ENCODE results near the gene PRUNE2. TPM values are rescaled to one million over a fixed set of nuclear protein-coding genes. Genes with fewer than 3 reads are reported as not detected.

PRUNE2 gene
- polyA plus RNA-seq, 1 donor (not counting 4 experiments of a cell fraction or from before 2014, with no cell fraction given), result 0.41 TPM

DNA sequence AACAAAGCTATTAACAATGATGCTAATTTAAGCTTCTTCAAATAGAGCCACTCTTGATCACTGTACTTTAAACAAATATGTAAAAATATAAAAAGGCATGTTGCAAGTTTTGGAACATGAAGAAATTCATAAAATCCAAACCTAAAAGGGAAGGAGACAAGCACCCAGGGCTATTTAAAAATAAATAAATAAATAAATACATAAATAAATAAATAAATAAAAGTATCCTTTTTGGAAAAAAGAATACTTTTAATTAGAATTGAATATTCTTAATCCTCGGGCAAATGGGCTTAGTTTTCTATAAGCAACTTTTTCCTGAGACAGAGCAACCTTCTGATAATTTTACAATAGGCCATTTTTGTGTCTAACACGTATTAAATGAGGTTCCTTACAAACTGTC, 289.1 kb downstream of the PRUNE2 start:
- H3K4me2 ChIP-seq (ENCODE audit: control insufficient read depth, extremely low read depth, insufficient read depth, low read depth, low read length), result no peak overlapping the region
- H3K27me3 ChIP-seq (ENCODE audit: control insufficient read depth, extremely low read depth, insufficient read depth, low read length), result no peaks in the 10 kb centered on the region
- no peak overlapping the region for H2AFZ ChIP-seq (ENCODE audit: control insufficient read depth, low read length)
- DNase-seq (ENCODE audit: low read depth, low spot score) (no peak), FAIRE-seq (no peak)
- no peaks in the 10 kb centered on the region for H3K79me2 ChIP-seq (ENCODE audit: control insufficient read depth, insufficient read depth, low read length)
- H3K36me3 ChIP-seq (ENCODE audit: control insufficient read depth in 2 of 2, extremely low read depth in 1 of 2, insufficient read depth in 2 of 2, low read length in 2 of 2), result no peaks in the 10 kb centered on the region
- no peaks in the 10 kb centered on the region for H3K9me3 ChIP-seq (ENCODE audit: control insufficient read depth, low read depth, low read length)
- TF ChIP-seq EZH2 (IDR thresholded peaks at IDR 0.05; ENCODE audit: low read length), result no peak
- TF ChIP-seq, protein P1, sequence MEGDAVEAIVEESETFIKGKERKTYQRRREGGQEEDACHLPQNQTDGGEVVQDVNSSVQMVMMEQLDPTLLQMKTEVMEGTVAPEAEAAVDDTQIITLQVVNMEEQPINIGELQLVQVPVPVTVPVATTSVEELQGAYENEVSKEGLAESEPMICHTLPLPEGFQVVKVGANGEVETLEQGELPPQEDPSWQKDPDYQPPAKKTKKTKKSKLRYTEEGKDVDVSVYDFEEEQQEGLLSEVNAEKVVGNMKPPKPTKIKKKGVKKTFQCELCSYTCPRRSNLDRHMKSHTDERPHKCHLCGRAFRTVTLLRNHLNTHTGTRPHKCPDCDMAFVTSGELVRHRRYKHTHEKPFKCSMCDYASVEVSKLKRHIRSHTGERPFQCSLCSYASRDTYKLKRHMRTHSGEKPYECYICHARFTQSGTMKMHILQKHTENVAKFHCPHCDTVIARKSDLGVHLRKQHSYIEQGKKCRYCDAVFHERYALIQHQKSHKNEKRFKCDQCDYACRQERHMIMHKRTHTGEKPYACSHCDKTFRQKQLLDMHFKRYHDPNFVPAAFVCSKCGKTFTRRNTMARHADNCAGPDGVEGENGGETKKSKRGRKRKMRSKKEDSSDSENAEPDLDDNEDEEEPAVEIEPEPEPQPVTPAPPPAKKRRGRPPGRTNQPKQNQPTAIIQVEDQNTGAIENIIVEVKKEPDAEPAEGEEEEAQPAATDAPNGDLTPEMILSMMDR (optimal IDR thresholded peaks at IDR 0.05 in 1 of 3, IDR thresholded peaks at IDR 0.05 in 1 of 3, conservative IDR thresholded peaks at IDR 0.05 in 1 of 3; ENCODE audit: extremely low read depth in 1 of 3, insufficient read depth in 2 of 3, low read length in 3 of 3), result no peak
- no peak overlapping the region for H3K27ac ChIP-seq (ENCODE audit: control insufficient read depth, insufficient read depth, low read length)
- no peaks in the 10 kb centered on the region for H3K4me1 ChIP-seq (ENCODE audit: control insufficient read depth, extremely low read depth, insufficient read depth, low read length)
- H4K20me1 ChIP-seq (ENCODE audit: control insufficient read depth, extremely low read depth, insufficient read depth, low read length), result no peaks in the 10 kb centered on the region
- dilution Hi-C loops (cut with MboI; ENCODE audit: extremely low pct_ligation_motif_present, low sequenced_read_pairs), result no loop called here
- no peak overlapping the region for H3K9ac ChIP-seq (ENCODE audit: control insufficient read depth, extremely low read depth, insufficient read depth, low read length)
- no peak overlapping the region for H3K4me3 ChIP-seq (ENCODE audit: control insufficient read depth in 2 of 3, extremely low read depth in 1 of 3, insufficient read depth in 2 of 3, low read depth in 1 of 3, low read length in 3 of 3)
- no peaks in the 10 kb centered on the region for H3K9me1 ChIP-seq (ENCODE audit: control insufficient read depth, extremely low read depth, insufficient read depth, low read length)

DNA sequence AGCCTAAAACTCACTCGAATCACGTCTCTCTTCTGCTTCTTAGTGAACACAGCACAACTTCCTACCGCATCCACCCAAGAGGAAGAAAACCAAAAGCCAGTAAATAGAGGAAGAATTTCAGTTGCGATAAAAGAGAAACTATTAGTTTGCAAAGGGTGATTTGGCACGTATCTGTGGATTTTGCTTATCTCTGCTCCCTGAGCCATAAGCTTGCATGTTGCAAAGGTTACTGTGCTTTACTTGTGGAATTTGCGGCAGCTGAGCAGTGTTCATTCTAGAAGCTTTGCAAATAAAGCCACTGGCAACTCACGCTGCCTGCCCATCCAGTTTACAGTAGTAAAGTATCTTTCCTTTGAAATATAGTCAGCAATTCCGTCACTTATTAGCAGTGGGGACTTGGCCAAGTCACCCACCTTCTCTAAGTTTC, 290.7 kb downstream of the PRUNE2 start:
- TF ChIP-seq, protein P1 (optimal IDR thresholded peaks at IDR 0.05 in 1 of 3, IDR thresholded peaks at IDR 0.05 in 1 of 3, conservative IDR thresholded peaks at IDR 0.05 in 1 of 3; ENCODE audit: extremely low read depth in 1 of 3, insufficient read depth in 2 of 3, low read length in 3 of 3), result no peak
- Histone ChIP-seq H3K4me1 (ENCODE audit: control insufficient read depth, extremely low read depth, insufficient read depth, low read length) (no peaks in the 10 kb centered on the region), H4K20me1 (ENCODE audit: control insufficient read depth, extremely low read depth, insufficient read depth, low read length) (no peaks in the 10 kb centered on the region), H3K9ac (ENCODE audit: control insufficient read depth, extremely low read depth, insufficient read depth, low read length) (no peak overlapping the region), H3K36me3 (ENCODE audit: control insufficient read depth in 2 of 2, extremely low read depth in 1 of 2, insufficient read depth in 2 of 2, low read length in 2 of 2) (no peaks in the 10 kb centered on the region), H3K27ac (ENCODE audit: control insufficient read depth, insufficient read depth, low read length) (no peak overlapping the region), H3K27me3 (ENCODE audit: control insufficient read depth, extremely low read depth, insufficient read depth, low read length) (no peaks in the 10 kb centered on the region), H3K4me2 (ENCODE audit: control insufficient read depth, extremely low read depth, insufficient read depth, low read depth, low read length) (no peak overlapping the region), H2AFZ (ENCODE audit: control insufficient read depth, low read length) (no peak overlapping the region), H3K9me1 (ENCODE audit: control insufficient read depth, extremely low read depth, insufficient read depth, low read length) (no peaks in the 10 kb centered on the region), H3K79me2 (ENCODE audit: control insufficient read depth, insufficient read depth, low read length) (no peaks in the 10 kb centered on the region), H3K4me3 (ENCODE audit: control insufficient read depth in 2 of 3, extremely low read depth in 1 of 3, insufficient read depth in 2 of 3, low read depth in 1 of 3, low read length in 3 of 3) (no peak overlapping the region), H3K9me3 (ENCODE audit: control insufficient read depth, low read depth, low read length) (no peaks in the 10 kb centered on the region)
- DNase-seq (ENCODE audit: low read depth, low spot score) (no peak), FAIRE-seq (no peak)
- dilution Hi-C loops (cut with MboI; ENCODE audit: extremely low pct_ligation_motif_present, low sequenced_read_pairs), result no loop called here

All from keratinocyte (primary cell).